ENCODE measurements around the gene STK24. TPM values are rescaled to one million over a fixed set of nuclear protein-coding genes. Genes with fewer than 3 reads are reported as not detected.

Gene STK24
- polyA plus RNA-seq, 3 donors, result 14.2 to 59.8 (median 28.9) TPM

GRCh38 chr13:98476538-98476966, 100.4 kb downstream of the STK24 start:
- Histone ChIP-seq H3K9ac (ENCODE audit: insufficient read depth, low read length, poor library complexity, severe bottlenecking) (peak overlapping the region; percentile 42), H3K4me2 (replicated peaks; ENCODE audit: extremely low read depth, low read length, poor library complexity, severe bottlenecking) (peak overlapping the region; percentile 38), H3K4me1 (ENCODE audit: control insufficient read depth in 1 of 2, insufficient read depth in 2 of 2, low read length in 2 of 2) (peaks cover 20 to 23% of the 10 kb centered on the region in 2 donors), H3K9me3 (replicated peaks in 1 of 2; ENCODE audit: control insufficient read depth in 1 of 2, insufficient read depth in 1 of 2, low read length in 2 of 2) (no peaks in the 10 kb centered on the region), H2AFZ (ENCODE audit: insufficient read depth, low read depth, low read length, poor library complexity, severe bottlenecking) (no peak overlapping the region), H3K79me2 (ENCODE audit: insufficient read depth, low read length) (peaks cover 34% of the 10 kb centered on the region), H4K20me1 (ENCODE audit: insufficient read depth, low read length) (peaks cover 87% of the 10 kb centered on the region), H3K4me3 (replicated peaks in 1 of 3; ENCODE audit: low read depth in 2 of 3, low read length in 3 of 3) (no peak overlapping the region), H3K36me3 (replicated peaks in 1 of 2; ENCODE audit: control insufficient read depth in 1 of 2, insufficient read depth in 2 of 2, low read length in 2 of 2) (peaks cover 42 to 45% of the 10 kb centered on the region in 2 donors), H3K27ac (ENCODE audit: low read depth in 1 of 2, low read length in 2 of 2) (peak overlapping the region; percentile 8 to 72), H3K27me3 (ENCODE audit: control insufficient read depth in 2 of 2, insufficient read depth in 2 of 2, low read length in 2 of 2) (no peaks in the 10 kb centered on the region)
- H3K9me3 Mint-ChIP-seq, result peaks cover 0 to 3% (median 0%) of the 10 kb centered on the region in 7 donors
- H3K4me3 Mint-ChIP-seq, result peak overlapping the region; percentile 56 to 60
- peaks cover 59 to 70% of the 10 kb centered on the region in 2 donors for H3K36me3 Mint-ChIP-seq
- DNase-seq, result peak; percentile 92 to 99 (median 97)
- intact Hi-C loops (cut with micrococcal nuclease), result loop anchor here (5.0 to 10.0 kb wide), 2 partner anchors 46 to 88 kb away; no protein-coding TSS in a partner anchor
- 28% methylated on average over 10 of the region's 13 CpGs for WGBS (ENCODE audit: insufficient coverage)
- peak overlapping the region; percentile 39 to 92 (median 86) for H3K27ac Mint-ChIP-seq
- no peak for TF ChIP-seq CTCF (IDR thresholded peaks at IDR 0.05)
- peaks cover 34% of the 10 kb centered on the region for H3K4me1 Mint-ChIP-seq
- H3K27me3 Mint-ChIP-seq (ENCODE audit: low read depth in 3 of 3), result peaks cover 0 to 3% (median 1%) of the 10 kb centered on the region in 3 donors

DNA sequence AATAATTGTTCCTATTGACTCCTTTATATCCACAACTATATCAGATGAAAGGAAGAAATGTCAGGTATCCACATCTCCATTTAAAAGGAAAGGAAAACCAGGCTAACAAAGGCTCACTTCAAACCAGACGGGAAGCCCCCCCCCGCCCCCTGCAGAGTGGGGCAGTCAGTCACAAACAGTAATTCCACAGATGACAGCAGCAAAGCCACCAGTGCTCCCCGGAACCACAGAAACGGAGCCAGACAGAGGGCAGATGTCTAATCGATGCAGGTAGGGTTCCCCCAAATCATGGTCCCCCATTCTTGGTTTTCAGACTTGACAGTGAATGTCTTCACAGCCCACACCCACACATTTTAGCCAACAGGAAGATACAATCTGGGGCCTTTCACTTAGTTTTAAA, 100.8 kb downstream of the STK24 start:
- intact Hi-C loops (cut with micrococcal nuclease), result loop anchor here (5.0 to 10.0 kb wide), 2 partner anchors 46 to 89 kb away; no protein-coding TSS in a partner anchor
- no peak overlapping the region for H2AFZ ChIP-seq (ENCODE audit: insufficient read depth, low read depth, low read length, poor library complexity, severe bottlenecking)
- peaks cover 59 to 70% of the 10 kb centered on the region in 2 donors for H3K36me3 Mint-ChIP-seq

More for the DNA sequence above, 100.8 kb downstream of the STK24 start:
- Histone ChIP-seq H3K4me1 (ENCODE audit: control insufficient read depth in 1 of 2, insufficient read depth in 2 of 2, low read length in 2 of 2) (peaks cover 20 to 23% of the 10 kb centered on the region in 2 donors), H3K9ac (ENCODE audit: insufficient read depth, low read length, poor library complexity, severe bottlenecking) (peak overlapping the region; percentile 42), H3K27me3 (ENCODE audit: control insufficient read depth in 2 of 2, insufficient read depth in 2 of 2, low read length in 2 of 2) (no peaks in the 10 kb centered on the region), H4K20me1 (ENCODE audit: insufficient read depth, low read length) (peaks cover 87% of the 10 kb centered on the region), H3K9me3 (replicated peaks in 1 of 2; ENCODE audit: control insufficient read depth in 1 of 2, insufficient read depth in 1 of 2, low read length in 2 of 2) (no peaks in the 10 kb centered on the region), H3K27ac (ENCODE audit: low read depth in 1 of 2, low read length in 2 of 2) (peak overlapping the region; percentile 8 to 72), H3K36me3 (replicated peaks in 1 of 2; ENCODE audit: control insufficient read depth in 1 of 2, insufficient read depth in 2 of 2, low read length in 2 of 2) (peaks cover 43 to 45% of the 10 kb centered on the region in 2 donors), H3K4me2 (replicated peaks; ENCODE audit: extremely low read depth, low read length, poor library complexity, severe bottlenecking) (peak overlapping the region; percentile 38), H3K4me3 (replicated peaks in 1 of 3; ENCODE audit: low read depth in 2 of 3, low read length in 3 of 3) (no peak overlapping the region), H3K79me2 (ENCODE audit: insufficient read depth, low read length) (peaks cover 32% of the 10 kb centered on the region)
- H3K4me1 Mint-ChIP-seq, result peaks cover 34% of the 10 kb centered on the region
- WGBS (ENCODE audit: insufficient coverage), result 0% methylated on average over 3 of the region's 5 CpGs
- peak overlapping the region; percentile 56 to 60 for H3K4me3 Mint-ChIP-seq
- peaks cover 0 to 3% (median 0%) of the 10 kb centered on the region in 7 donors for H3K9me3 Mint-ChIP-seq
- TF ChIP-seq CTCF (IDR thresholded peaks at IDR 0.05), result no peak
- H3K27ac Mint-ChIP-seq, result peak overlapping the region; percentile 39 to 91 (median 86)
- peak in 2 of 3 donors; percentile 15 to 44 for DNase-seq
- H3K27me3 Mint-ChIP-seq (ENCODE audit: low read depth in 3 of 3), result peaks cover 0 to 3% (median 1%) of the 10 kb centered on the region in 3 donors
